ENCODE data around the gene RNASEH2B. TPM values are rescaled to one million over a fixed set of nuclear protein-coding genes. Genes with fewer than 3 reads are reported as not detected.

Gene RNASEH2B
- total and polyA plus RNA-seq, 2 of the 8 experiments (the other 6 are each of a cell fraction or from before 2014, with no cell fraction given): 19.3 to 43.9 TPM

DNA sequence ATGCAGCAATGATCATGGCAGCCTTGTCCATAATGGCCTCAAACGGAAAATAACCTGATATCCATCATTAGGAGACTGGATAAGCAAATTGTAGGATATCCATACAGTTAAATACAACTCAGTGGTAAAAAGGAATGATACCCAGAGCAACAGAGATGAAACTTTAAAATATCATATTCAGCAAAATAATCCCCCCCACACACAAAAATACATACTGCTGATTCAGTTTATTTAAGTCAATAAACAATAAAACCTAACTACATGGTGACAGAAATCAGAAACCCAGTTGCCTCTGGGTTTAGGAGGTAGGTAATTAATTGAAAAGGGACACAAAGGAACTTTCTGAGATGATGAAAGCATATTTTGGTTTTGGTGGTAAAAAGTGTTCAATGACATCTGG is 38.2 kb upstream of the RNASEH2B start (continued):
- TF ChIP-seq POLR2A (IDR thresholded peaks at IDR 0.05; ENCODE audit: control extremely low read depth in 1 of 2, low read depth in 2 of 2, low read length in 2 of 2) (no peak), EP300 (IDR thresholded peaks at IDR 0.05; ENCODE audit: borderline replicate concordance in 1 of 2, low read depth in 2 of 2, low read length in 2 of 2) (no peak), TAF7 (optimal IDR thresholded peaks at IDR 0.05; ENCODE audit: borderline replicate concordance, low read depth, low read length) (no peak), KDM4A (IDR thresholded peaks at IDR 0.05; ENCODE audit: low read depth, low read length, severe bottlenecking) (no peak), SUZ12 (IDR thresholded peaks at IDR 0.05; ENCODE audit: low read length) (no peak)

Measured in H1 (cell line).